Measurements from ENCODE around the gene FBXW10B. TPM values are rescaled to one million over a fixed set of nuclear protein-coding genes. Genes with fewer than 3 reads are reported as not detected.
A peak's percentile ranks its signal among the peaks of the same experiment; 100 is the strongest.
"Not testable (repeated sequence)": the region's sequence is repeated elsewhere in the genome, so short reads cannot be mapped to it uniquely, and the experiment has no call there.

FBXW10B gene
- total RNA-seq, 1 donor from 2014 or later, result 0.35 TPM

DNA sequence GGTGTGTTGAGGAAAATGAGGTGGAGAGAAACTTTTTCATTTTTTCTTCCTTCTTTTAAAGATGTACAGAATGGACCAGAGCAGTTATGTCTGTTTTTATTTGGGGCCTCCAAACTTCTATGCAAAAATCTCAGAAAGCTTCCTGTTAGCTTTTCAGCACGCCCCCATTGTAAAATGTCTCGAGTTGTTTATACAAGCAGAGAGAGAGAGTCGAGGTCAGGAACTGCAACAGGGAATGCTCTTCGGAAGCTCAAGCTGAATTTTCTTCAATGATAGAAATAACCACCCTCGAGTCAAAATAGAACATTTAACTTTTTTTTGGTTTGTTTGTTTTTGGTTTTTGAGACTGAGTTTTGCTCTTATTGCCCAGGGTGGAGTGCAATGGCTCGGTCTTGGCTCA, 3.7 kb downstream of the FBXW10B start:
- intact Hi-C loops (cut with micrococcal nuclease); H3K4me1 Mint-ChIP-seq; H3K9me3 Mint-ChIP-seq; H3K4me3 Mint-ChIP-seq; DNase-seq; H3K27me3 Mint-ChIP-seq; H3K27ac Mint-ChIP-seq; H3K36me3 Mint-ChIP-seq (ENCODE audit: low read depth): not testable (repeated sequence)

DNA sequence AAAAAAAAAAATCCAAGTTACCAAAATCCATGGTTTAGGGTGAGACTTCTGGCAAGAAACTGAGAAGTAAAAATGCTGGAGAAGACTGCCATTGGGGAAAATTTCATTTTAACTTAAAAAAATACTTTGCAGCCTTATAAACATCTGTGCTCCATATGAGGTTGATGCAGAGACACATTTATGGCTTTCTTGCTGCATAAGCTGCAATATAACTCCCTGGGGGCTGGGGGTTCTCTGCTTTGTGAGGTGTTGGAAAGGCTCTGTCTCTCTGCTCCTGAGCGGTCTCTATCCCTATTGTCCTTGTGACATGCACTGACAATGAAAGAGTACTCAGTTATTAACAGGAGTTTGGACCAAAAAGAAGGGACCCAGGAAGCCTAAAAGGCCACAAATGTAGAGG, 6.4 kb downstream of the FBXW10B start:
- not testable (repeated sequence) for H3K27ac Mint-ChIP-seq, H3K4me3 Mint-ChIP-seq

DNA sequence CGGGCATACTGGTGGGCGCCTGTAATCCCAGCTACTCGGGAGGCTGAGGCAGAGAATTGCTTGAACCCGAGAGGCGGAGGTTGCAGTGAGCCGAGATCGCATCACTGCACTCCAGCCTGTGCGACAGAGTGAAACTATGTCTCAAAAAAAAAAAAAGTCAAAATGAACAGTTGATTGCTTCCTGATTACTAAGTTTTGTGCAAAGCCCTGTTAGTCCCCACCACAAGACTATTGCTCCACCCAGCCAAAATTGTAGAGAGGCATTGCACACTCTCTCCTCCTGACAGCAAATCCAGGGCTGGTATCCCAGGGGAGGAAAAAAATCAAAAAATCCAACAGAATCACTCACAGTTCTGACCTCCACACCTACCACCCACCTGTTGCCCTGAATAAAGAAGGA, 26.5 kb downstream of the FBXW10B start:
- not testable (repeated sequence) for H3K27ac Mint-ChIP-seq, H3K27me3 Mint-ChIP-seq

More for the DNA sequence above, 6.4 kb downstream of the FBXW10B start:
- H3K27me3 Mint-ChIP-seq; DNase-seq; H3K36me3 Mint-ChIP-seq (ENCODE audit: low read depth); intact Hi-C loops (cut with micrococcal nuclease); H3K9me3 Mint-ChIP-seq; H3K4me1 Mint-ChIP-seq: not testable (repeated sequence)

GRCh38 chr17:15591986-15592385, 27.5 kb downstream of the FBXW10B start:
- H3K9me3 Mint-ChIP-seq; DNase-seq; H3K36me3 Mint-ChIP-seq (ENCODE audit: low read depth); H3K27ac Mint-ChIP-seq; intact Hi-C loops (cut with micrococcal nuclease); H3K27me3 Mint-ChIP-seq; H3K4me3 Mint-ChIP-seq: not testable (repeated sequence)
- peaks cover 26% of the 10 kb centered on the region for H3K4me1 Mint-ChIP-seq

More for the DNA sequence above, 26.5 kb downstream of the FBXW10B start:
- H3K36me3 Mint-ChIP-seq (ENCODE audit: low read depth); H3K9me3 Mint-ChIP-seq; DNase-seq; H3K4me3 Mint-ChIP-seq; intact Hi-C loops (cut with micrococcal nuclease): not testable (repeated sequence)
- H3K4me1 Mint-ChIP-seq, result peaks cover 24% of the 10 kb centered on the region

GRCh38 chr17:15590844-15591243, 28.7 kb downstream of the FBXW10B start:
- H3K4me3 Mint-ChIP-seq; H3K27ac Mint-ChIP-seq; intact Hi-C loops (cut with micrococcal nuclease); H3K36me3 Mint-ChIP-seq (ENCODE audit: low read depth); H3K27me3 Mint-ChIP-seq; DNase-seq; H3K9me3 Mint-ChIP-seq: not testable (repeated sequence)
- H3K4me1 Mint-ChIP-seq, result peaks cover 26% of the 10 kb centered on the region

GRCh38 chr17:15589544-15590536, 29.7 kb downstream of the FBXW10B start:
- H3K4me3 Mint-ChIP-seq, result peak overlapping the region; percentile 74
- H3K9me3 Mint-ChIP-seq, result not testable (repeated sequence)
- peak overlapping the region; percentile 39 for H3K27ac Mint-ChIP-seq

GRCh38 chr17:15588017-15588416, 31.5 kb downstream of the FBXW10B start:
- H3K27me3 Mint-ChIP-seq; H3K36me3 Mint-ChIP-seq (ENCODE audit: low read depth); DNase-seq; intact Hi-C loops (cut with micrococcal nuclease); H3K9me3 Mint-ChIP-seq; H3K27ac Mint-ChIP-seq; H3K4me3 Mint-ChIP-seq: not testable (repeated sequence)
- H3K4me1 Mint-ChIP-seq, result peaks cover 26% of the 10 kb centered on the region

More at GRCh38 chr17:15589544-15590536, 29.7 kb downstream of the FBXW10B start:
- intact Hi-C loops (cut with micrococcal nuclease); H3K27me3 Mint-ChIP-seq; H3K36me3 Mint-ChIP-seq (ENCODE audit: low read depth): not testable (repeated sequence)
- H3K4me1 Mint-ChIP-seq, result peaks cover 26% of the 10 kb centered on the region
- DNase-seq, result peak; percentile 75

DNA sequence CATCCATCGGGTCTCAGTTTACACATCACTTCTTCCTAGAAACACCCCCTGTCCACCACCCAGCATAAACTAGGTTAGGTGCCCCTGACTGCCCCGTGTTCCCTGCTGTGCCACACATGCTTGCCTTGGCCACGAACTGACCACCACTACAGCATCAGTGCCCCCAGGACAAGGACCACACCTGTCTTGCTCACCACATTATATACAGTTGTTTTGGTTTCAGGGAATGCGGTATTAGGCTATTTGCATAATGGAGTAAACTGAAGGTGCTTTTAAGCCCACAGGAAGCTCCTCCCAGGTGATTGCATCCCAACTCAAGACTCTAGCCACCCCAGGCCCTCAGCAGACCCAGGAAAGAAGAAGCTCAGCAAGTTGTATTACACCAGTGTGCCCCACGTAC, 36.2 kb downstream of the FBXW10B start:
- H3K27ac Mint-ChIP-seq; H3K36me3 Mint-ChIP-seq (ENCODE audit: low read depth); H3K4me3 Mint-ChIP-seq; intact Hi-C loops (cut with micrococcal nuclease); H3K27me3 Mint-ChIP-seq; H3K4me1 Mint-ChIP-seq; DNase-seq: not testable (repeated sequence)
- peaks cover 12% of the 10 kb centered on the region for H3K9me3 Mint-ChIP-seq

GRCh38 chr17:15581462-15581861, 38.0 kb downstream of the FBXW10B start:
- DNase-seq; intact Hi-C loops (cut with micrococcal nuclease); H3K27ac Mint-ChIP-seq; H3K27me3 Mint-ChIP-seq; H3K9me3 Mint-ChIP-seq; H3K36me3 Mint-ChIP-seq (ENCODE audit: low read depth); H3K4me1 Mint-ChIP-seq; H3K4me3 Mint-ChIP-seq: not testable (repeated sequence)

DNA sequence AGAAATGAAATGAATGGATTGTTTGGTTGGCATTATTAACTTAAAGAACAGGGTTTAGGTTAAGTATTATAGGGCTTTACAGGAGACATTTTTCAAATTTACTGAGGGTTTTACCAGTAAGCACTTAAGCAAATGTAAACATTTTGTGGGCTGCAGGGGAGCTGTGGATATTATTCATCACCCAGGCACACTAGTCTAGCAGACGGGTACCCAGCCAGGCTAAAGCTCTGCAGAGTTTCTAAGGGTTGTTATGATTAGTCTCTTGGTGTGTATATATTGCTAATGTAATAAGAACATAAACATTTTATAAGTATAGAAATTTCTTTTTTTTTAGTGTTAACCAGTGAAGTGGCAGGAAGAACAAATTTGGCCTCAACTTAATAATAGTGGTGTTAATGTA, 42.7 kb downstream of the FBXW10B start:
- H3K4me1 Mint-ChIP-seq; DNase-seq; H3K27ac Mint-ChIP-seq; H3K9me3 Mint-ChIP-seq; H3K4me3 Mint-ChIP-seq; H3K36me3 Mint-ChIP-seq (ENCODE audit: low read depth); intact Hi-C loops (cut with micrococcal nuclease): not testable (repeated sequence)
- H3K27me3 Mint-ChIP-seq, result peaks cover 12% of the 10 kb centered on the region

DNA sequence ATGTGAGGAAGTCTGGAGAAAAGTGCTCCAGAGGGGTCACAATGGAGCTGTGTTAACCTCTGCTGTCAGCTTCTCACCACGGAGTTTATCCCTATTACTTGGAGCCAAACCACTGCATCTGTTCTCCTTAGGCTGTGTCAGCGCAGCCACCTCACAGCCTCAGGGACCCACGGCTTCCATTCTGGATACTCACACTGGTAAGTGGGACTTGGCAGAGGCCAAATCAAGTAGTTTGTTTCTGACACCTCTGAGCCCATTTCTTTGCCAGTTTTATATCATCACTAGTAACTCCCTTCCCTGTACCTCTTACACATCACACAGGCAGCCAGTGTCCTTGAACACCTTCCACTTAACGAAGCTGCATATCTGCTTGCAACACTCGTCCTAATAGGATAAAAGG, 44.8 kb downstream of the FBXW10B start:
- H3K36me3 Mint-ChIP-seq (ENCODE audit: low read depth); H3K4me1 Mint-ChIP-seq; H3K27ac Mint-ChIP-seq; intact Hi-C loops (cut with micrococcal nuclease); H3K9me3 Mint-ChIP-seq; DNase-seq; H3K4me3 Mint-ChIP-seq: not testable (repeated sequence)
- H3K27me3 Mint-ChIP-seq, result peaks cover 15% of the 10 kb centered on the region

- H3K36me3 Mint-ChIP-seq (ENCODE audit: low read depth); H3K9me3 Mint-ChIP-seq; DNase-seq; H3K27ac Mint-ChIP-seq; H3K4me1 Mint-ChIP-seq; H3K4me3 Mint-ChIP-seq; intact Hi-C loops (cut with micrococcal nuclease): not testable (repeated sequence)
- H3K27me3 Mint-ChIP-seq, result peaks cover 16% of the 10 kb centered on the region
These were observed 45.6 kb downstream of the FBXW10B start for GRCh38 chr17:15573870-15574269.

All from activated CD4-positive, alpha-beta T cell treated with anti-CD3 and anti-CD28 coated beads, Interleukin-2, amount 10 ng/mL, durations not matched to agents 24 days and 14 days (primary cell).